ENCODE data around the gene SLC6A12.
"Not testable (repeated sequence)": the region's sequence is repeated elsewhere in the genome, so short reads cannot be mapped to it uniquely, and the experiment has no call there.

SLC6A12 gene

DNA sequence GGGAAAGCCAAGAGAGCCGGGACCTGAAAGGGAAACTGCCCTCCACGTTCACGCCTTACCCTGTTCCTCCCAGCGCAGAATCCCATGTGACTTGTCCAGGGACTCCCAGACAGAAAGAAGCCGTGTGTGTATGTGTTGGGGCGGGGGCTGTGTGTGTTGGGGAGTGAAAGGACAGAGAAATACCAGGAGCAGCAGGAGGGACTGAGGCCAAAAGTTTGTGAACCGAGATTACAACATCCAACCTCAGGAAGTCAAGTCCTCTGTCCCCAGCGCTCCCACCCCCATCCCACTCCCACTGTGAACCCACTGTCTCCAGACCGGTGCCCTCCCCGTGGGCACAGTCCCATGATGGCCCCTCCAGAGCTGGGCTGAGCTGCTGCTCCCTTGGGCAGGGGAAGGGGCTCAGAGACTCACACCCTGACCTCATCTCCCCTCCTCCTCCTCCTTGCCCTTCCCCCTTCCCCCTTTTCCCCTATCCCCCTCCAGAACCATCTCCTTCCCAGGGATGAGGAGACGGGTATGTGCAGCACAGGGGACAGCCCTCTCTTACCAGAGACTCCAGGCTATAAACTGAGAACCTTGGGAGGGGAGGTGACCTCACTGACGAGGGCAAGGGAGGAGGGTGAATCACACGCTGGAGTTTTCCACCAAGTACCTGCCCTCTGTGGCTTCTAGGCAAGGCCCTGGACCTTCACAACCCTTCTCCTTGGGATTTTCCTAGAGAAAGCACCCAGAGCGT, at the start of gene SLC6A12:
Gene SLC6A12, minus strand, starts transcription at position 155 of the 739 bp plus-strand sequence. CDS start 4,171 bp downstream, outside the sequence.
- DNase-seq, result no peak

DNA sequence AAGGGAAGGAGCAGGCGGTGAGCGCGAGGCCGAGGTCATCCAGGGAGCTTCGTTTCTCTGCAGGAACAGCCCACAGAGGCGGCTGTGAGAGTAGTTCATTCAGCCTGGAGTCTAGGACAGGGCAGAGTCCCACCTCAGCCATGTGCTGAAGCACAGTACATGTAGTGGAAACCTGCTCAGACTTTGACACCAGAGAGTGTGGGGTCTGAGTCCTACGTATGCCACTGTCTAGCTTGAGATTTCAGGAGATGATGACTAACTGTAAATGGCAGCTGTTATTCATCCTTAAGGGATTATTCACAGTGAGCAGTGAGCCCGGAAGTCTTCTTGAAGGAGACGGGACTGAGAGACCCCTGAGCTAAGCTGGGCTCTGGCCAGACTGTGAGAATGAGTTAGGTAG, 49.6 kb upstream of the SLC6A12 start:
- DNase-seq, result no peak

DNA sequence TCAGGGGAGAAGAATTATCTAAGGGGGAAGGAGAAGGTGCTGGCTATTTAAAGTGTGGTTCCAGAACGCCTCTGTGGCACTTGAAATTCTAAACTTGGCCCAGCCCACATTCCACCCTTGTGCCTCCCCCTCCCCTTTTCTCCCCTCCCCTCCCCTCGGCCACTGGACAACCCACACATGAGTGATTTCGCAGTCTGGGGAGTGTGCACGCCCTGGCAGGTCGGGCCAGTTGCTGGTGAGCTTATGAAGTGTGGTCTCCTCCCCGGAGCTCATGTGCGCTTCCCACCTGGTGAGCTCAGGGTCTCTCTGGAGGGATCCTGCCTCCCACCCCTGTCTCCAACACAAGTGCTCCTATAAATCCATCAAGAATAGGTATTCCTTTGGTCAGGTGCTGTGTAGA, 48.9 kb upstream of the SLC6A12 start, which contains the start of gene SLC6A13:
Gene SLC6A13, minus strand, starts transcription at position 20 of the 400 bp plus-strand sequence. CDS start 2,784 bp downstream, outside the sequence.
- DNase-seq, result no peak

DNA sequence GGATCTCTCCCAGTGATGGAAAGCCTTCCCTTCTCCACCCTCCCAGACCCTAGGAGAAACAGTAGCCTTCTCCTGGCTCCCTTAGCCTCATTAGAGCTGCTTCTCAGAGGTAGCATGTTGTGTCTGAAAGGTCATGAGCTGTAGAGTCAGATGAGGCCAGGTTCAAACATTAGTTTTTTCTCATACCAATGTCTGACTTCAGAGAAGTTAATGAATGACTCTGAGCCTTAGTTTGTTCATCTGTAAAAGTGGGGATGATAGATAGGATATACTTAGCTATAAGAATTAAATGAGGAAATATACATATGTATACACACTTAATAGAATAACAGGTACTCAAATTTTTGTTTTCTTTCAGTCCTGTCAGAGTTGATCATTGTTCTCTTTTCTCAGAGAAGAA, 48.2 kb upstream of the SLC6A12 start:
- no peak for DNase-seq

DNA sequence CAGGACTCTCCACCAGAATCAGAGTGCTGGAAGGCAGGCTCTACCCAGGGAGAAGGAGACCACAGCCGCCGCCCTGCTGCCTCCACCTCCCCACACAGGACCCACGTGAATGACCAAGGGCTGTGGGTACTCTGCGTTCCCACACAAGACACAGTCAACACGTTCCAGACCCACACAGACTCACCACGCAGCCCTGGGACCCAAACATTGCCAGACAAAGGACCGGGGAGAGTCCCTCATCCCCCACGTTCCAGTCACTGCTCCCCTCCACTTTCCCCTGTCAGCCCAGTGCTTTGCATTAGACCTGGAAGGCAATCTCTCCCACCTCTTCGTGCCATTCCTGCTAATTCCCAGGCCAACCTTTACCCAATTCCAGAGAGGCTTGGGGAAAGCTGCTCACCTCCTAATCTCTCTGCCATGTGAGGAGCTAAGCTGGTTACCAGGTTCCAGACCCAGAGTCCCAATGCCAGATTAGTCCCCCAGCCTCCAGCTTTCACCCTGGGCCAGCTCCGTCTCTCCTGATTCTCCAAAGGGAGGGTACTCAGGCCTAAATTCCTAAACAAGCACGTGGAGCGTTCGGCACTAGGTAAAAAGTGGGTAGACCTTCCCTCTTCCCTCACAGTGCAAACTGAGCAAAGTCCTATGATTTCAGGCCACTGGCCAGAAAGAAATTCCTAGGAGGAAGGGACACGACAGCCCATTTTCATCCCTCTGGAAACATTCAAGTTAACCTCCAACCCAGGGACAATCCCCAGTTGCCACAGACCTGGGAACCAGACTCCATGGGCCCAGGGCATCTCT, 43.8 kb upstream of the SLC6A12 start:
- no peak for DNase-seq

DNA sequence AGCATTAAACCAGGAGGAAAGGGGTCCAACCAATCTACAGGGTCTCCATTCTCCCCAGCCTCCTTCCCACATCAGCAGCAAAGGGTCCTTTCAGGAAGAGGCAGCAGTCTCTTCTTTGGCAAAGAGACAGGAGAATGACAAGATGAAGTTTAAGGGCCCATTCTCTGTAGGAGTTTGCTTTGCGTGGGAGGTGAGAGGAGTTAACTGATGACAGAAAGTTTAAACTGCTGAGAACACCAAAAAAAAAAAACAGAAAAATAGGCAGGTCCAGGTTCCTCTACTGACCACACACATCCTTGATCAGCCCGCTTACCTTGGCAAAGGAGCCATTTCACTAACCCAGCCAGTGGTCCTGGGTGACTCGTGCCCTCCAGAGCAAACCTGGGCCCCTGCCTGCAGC, 43.0 kb upstream of the SLC6A12 start:
- no peak for DNase-seq

DNA sequence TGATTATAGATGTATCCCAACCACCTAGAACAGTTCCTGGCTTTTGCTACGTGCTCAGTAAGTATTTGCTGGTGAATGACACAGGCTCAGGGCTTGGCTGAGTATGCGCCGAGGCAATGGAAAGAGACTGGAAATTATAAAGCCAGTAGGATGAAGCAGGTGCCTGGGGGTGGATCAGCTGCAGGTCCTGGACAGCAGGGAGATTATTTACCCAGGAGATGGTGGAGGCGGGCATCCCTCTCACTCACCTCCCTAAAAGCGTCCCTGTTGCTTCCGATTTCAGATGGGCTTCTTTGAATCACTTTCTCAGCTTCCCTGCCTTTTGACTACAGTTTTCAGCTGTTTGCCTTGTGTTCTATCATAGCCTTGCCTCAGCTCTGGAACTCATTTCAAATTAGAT, 42.3 kb upstream of the SLC6A12 start:
- no peak for DNase-seq

DNA sequence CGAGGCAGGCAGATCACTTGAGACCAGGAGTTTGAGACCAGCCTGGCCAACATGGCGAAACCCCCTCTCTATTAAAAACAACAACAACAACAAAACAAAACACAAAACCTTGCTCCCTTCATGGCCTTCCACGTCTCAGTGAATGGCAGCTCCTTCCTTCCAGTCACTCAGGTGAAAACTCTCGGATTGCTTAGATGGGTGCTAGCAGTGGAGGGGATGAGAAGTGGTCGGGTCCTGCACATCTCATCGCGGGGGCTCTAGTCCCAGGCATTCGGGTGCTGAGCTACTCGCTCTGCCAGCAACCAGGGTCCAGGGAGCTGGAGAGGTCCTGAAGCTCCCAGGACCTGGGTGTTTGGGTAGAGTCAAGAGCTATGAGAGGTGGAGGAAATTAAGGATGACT, 41.0 kb upstream of the SLC6A12 start:
- no peak for DNase-seq

DNA sequence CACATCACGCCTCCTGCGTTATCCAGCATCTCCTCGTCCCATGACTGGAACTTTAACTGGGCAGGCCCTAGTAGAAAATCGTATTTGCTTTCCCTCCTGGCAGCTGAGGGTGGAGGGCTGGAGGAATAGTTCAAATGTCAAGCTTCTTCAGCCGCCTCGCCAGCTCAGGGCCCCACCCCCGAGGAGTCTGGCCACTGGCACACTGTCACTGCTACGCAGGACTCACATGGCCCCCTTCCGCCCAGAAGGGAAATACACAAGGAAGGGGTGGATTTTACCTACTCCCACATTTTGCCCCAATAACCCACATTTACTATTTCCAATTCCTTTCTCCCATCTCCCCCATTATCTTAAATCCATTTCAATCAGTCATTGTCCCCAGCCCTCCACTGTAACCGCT, 40.1 kb upstream of the SLC6A12 start:
- DNase-seq, result no peak

DNA sequence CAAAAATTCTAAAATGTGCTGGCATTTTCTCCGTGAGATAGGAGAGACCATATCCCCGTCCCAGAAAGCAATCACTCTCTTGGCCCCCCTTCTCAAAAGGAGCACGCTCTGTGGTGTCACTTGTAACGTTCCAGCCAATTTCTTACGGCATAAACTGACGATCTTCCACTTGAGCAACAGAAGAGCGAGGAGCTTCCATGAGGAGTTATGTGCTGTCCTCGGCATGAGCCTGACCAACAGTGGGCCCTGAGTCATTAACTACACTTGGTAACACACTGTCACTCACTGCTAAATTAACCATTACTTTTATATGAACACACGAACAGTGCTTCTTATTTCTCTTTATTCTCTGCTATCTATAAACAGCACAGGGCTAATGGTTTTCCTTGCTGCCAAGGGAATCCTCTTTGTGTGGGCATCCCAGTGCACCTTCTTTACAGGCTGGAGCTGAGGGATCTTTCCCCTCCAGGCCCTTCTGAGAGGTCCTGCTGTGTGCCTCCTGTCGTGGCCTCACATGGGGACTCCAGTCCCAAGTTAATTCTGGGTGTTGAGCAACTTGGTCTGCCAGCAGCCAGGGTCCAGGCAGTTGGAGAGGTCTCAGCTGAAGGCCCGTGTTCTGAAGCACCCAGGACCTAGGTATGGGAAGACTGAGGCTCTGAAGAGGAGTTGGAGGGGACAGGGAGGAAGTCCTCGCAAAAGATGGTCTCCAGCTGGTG, 39.3 kb upstream of the SLC6A12 start:
- DNase-seq, result no peak

DNA sequence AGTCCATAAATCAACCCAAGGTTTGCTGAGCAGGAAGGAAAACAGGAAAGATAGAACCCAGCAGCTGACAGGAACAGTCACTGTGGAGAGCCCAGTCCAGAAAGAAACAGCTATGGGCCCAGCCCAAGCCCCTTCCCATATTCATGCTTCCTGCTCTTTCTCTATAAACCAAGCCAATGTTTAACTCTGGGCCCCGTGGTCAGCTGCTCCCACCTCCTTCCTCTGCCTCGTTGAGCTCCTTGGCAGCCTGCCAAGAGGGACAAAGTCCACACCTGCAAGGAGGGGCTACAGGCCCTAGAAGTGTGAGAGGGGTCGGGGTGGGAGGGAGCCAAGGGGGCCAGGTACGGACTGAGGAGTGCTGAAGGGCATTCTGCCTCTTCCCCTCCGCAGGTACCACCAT, 38.7 kb upstream of the SLC6A12 start:
- no peak for DNase-seq

DNA sequence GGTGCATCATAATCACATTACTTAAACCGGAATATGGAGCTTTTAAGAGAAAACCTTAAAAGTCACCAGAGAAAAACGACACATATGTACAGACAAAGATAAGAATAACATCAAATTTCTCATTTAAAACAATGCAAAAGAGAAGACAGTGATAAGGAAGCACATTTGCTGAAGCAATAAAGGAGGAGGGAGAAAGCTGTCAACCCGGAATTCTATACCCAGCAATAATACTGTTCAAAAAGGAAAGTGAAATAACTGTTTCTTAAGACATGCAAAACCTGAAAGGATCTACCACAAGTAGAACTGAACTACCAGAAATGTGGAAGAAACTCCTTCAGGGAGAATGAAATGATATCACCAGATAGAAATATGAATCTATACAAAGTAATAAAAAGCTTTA, 33.3 kb upstream of the SLC6A12 start:
- no peak for DNase-seq

DNA sequence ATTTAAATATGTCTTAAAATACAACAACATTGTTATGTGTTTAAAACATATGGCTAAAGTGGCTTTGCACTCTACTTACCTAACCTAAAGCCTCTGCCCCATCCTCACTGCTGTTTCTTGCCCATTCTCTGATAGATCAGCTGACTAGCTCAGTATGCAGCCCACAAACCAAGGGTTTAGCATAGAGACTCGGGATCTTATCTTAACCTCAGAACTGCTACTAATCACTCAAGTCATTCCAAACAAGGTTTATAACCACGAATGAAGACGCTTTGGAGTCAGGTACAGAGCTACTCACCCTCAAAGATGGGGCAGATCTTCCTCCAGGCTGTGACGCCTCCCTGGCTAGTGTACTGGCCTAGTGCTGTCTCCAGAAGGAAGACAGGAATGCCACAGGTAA, 29.4 kb upstream of the SLC6A12 start:
- no peak for DNase-seq

DNA sequence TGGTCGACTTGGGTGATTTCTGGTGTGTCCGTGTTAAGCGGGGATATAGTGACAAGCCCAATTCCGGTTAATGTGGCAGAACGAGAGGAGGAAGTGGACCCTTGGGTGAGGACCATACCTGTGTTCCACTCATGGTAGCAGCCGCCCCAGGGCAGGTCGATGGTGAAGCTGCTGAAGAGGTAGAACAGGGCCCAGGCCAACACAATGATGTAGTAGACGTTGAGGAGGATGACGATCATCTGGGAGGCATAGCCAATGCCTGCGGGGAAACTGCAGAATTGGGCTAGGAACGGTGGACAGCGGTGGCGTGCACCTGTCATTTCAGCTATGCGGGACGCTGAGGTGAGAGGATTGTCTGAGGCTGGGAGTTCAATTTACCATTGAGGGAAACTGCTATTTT, 28.5 kb upstream of the SLC6A12 start:
- DNase-seq, result no peak

DNA sequence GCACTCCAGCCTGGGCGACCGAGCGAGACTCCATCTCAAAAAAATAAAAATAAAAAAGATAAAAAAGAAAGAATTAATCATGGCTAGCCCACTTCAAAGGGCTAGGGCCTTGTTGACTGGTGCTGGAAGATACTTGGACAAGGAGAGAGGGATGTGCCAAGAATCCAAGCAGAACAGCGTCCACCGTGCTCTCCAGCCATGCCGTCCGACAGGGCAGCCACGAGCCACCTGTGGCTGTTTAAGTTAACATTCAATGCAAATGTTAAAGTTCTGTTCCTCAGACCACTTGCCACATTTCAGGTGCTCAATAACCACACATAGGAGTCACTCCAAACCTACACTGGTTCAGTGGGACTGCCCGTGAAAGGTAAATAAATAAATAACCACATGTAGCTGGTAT, 27.3 kb upstream of the SLC6A12 start:
- no peak for DNase-seq

DNA sequence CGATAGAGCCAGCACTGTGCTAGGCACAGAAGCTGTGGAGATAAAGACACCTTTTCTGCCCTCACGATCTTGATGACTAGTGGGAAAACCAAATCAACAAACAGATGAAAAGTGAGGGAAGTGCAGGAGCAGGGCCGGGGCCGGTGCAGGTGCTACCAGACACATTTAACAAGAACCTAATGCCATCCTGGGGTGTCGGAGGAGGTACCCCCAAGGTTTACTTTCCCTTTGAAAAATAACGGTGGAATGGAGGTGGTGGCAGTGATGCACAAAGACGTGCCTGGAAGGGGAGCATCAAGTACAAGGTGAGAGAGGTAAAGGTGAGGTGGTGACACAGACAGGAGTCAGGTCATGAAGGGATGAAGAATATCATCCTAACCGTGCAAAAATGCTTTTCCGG, 26.6 kb upstream of the SLC6A12 start:
- DNase-seq, result no peak

DNA sequence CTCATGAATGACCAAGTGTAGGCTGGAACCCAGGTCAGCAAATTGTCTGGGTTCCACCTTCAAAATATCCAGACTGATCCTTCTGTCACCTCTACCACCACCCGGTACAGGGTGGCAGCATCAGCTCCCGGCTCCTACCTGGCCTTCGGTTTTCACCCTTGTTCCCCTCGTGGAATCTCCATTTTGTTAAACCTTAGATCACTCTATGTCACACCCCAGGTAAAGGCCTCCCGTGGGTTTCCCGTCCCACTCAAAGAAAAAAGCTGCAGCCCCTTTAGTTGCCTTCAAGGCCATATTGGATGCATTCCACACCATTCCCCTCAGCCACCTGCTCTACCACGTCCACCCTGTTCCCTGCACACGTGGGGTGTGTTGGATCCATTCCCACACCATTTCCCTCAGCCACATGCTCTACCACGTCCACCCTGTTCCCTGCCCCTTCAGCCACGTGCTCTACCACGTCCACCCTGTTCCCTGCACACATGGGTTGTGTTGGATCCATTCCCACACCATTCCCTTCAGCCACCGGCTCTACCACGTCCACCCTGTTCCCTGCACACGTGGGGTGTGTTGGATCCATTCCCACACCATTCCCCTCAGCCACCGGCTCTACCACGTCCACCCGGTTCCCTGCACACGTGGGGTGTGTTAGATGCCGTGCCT, 24.9 kb upstream of the SLC6A12 start:
- no peak for DNase-seq

DNA sequence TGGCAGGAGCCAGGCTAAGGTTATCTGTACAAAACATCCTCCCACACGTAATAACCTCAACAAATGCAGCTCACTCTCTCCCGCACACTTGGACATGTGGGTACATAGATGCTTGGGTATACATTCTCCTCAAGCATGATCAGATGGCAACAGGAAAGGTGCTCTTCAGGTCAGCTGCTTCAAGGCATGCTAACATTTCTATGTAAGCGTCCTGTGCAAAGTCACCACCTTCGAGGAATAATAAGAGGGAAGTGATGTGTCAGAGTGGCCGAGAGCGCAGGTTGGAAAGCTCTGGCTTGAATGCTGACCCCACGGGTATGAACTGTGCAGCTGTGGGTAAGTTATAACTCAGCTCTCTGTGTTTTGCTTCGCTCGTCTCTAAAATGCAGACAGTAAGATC, 24.2 kb upstream of the SLC6A12 start:
- DNase-seq, result no peak

DNA sequence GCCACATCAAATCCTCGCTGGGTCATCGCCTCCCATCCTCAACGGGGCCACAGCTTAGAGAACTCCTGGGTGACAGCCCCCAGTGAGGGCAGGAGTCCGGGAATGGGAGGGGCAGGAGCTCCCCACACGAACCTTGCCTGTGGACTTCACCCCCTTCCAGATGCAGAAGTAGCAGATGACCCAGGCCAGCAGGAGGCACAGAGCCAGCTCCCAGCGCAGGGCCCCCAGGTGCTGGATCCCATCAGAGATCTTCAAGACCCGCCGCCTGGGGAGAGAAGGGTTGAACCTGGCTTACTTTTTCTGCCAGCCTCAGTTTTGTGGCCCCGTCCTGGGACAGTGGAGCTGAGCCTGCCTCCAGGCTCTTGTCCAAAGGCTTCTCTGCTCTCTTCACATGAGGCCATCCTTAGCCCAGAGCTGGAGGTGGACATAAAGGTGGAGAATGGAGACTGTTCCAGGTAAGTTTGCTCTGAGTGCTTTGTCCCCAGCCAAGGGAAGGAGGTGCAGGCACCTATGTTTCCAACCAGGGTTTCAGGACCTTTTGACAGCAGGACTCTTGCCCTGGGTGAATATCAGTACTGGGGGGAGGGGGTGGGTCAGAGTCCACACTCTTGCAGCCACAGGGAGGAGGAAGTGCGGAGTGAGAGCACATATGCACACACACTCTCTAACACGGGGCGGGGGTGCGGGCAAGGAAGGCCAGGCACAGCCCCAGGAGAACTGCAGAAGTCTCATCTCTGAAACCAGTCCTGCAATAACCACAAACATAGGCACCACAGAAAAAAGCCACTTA, 23.3 kb upstream of the SLC6A12 start:
- no peak for DNase-seq

DNA sequence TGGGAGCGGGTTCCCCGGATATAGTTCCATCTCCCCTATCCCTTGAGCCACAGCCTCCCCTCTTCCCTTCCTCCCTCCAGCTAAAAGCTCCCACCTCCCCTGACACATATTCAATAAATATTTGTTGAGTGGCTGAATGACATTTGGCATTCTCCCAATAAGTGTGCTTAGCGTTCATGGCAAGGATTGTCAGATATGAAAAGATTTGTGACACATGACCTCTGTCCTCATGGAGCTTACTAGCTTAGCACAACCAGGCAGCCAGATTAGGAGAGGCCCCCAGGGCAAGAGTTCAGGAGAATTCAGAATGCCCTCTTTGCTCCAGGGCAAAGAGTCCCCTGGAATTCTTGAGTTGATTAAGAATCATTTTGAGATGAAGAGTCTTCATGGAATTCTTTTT, 22.5 kb upstream of the SLC6A12 start:
- DNase-seq, result no peak

DNA sequence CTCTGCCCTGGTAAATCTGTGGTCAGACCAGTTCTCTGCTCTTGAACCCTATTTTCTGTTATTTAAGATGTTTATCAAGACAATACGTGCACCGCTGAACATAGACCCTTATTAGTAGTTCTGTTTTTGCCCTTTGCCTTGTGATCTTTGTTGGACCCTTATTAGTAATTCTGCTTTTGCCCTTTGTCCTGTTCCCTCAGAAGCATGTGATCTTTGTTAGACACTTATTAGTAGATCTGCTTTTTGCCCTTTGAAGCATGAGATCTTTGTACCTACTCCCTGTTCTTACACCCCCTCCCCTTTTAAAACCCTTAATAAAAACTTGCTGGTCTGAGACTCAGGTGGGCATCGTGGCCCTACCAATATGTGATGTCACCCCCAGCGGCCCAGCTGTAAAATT, 22.0 kb upstream of the SLC6A12 start:
- DNase-seq, result not testable (repeated sequence)

DNA sequence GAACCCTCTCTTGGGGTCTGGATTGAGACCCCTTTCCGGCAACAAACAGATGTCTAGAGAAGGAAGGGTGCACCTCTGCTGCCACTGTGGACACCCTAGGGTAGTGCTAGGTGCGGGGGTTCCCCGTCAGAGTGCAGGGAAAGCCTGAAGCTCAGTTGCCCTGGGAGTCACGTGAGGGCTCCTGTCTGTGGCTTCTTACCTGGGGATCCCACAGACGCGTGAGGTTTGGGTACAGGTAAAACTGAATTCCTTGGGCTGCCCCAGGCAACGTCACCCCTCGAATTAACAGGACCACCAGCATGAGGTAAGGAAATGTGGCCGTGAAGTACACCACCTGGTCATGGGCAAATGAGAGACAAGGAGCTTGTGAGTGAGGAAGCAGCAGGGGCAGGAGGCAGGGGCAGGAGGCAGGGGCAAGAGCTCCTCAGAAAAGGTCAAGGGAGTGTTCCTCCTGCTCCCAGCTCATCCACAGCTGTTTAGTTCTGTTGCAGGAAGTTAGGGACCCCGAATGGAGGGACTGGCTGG, 21.0 kb upstream of the SLC6A12 start:
- DNase-seq, result no peak
